ENCODE results near the gene MTERF2.

DNA sequence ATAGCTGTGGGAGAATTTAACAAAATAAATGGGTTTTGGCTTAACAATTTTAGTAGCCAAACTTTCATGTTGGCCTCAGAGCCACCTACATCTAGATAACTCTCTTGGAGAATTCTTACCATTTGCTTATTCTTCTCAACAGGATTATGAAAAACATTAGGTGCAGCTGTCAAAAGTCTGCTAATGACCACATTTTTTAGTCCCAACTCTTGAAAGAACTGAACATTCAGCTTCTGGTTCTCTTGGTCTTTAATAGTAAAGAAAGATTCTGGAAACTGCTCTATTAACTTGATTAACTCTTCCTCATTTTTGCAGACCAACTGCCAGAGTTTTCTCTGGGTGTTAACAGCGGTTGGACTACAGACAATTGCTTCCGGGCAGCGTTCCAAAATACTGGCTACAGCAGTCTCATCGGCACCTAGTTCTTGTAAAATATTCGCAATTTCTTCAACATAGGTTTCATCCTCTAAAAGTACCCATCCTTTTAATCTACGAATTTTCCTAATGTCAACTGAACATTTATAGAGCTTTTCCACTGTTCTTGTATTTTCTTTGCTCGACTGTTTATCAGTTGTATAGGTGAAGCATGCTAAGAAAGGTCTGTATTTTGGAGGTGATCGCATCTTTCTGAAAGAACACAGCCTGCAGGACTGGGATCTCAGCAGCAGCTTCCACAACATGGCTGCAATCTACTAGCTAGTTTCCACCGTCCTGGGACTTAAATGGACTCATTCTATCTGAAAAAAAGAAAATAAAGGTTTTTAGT lies 8.7 kb downstream of the MTERF2 start:
- no peak for TF ChIP-seq CTCF (IDR thresholded peaks at IDR 0.05)
- no peak for TF ChIP-seq POLR2A (IDR thresholded peaks at IDR 0.05)
